Measurements from ENCODE around the gene B9D1. TPM values are rescaled to one million over a fixed set of nuclear protein-coding genes. Genes with fewer than 3 reads are reported as not detected.
A peak's percentile ranks its signal among the peaks of the same experiment; 100 is the strongest.

Gene B9D1
- total RNA-seq, 1 experiment from 2014 or later = 31.9 TPM

- TF ChIP-seq ZNF138 (CRISPR knock-in tag; conservative IDR thresholded peaks at IDR 0.05) (no peak), E2F4 (CRISPR knock-in tag; IDR thresholded peaks at IDR 0.05; ENCODE audit: borderline replicate concordance, low read depth) (no peak), CBFB (CRISPR knock-in tag; IDR thresholded peaks at IDR 0.05; ENCODE audit: low read depth) (no peak), RELA (CRISPR knock-in tag; IDR thresholded peaks at IDR 0.05; ENCODE audit: borderline replicate concordance) (no peak), FOXJ3 (CRISPR knock-in tag; IDR thresholded peaks at IDR 0.05; ENCODE audit: borderline replicate concordance) (no peak), ZNF219 (CRISPR knock-in tag; IDR thresholded peaks at IDR 0.05; ENCODE audit: borderline replicate concordance) (no peak), MAX (CRISPR knock-in tag; IDR thresholded peaks at IDR 0.05) (peak; percentile 65; the same call in 1 of the 2 replicates), ZNF317 (CRISPR knock-in tag; IDR thresholded peaks at IDR 0.05; ENCODE audit: borderline replicate concordance, low read depth) (0 out of 2 replicates have a peak, but pooled peaks have one; percentile 28), NR2C2 (CRISPR knock-in tag; IDR thresholded peaks at IDR 0.05) (no peak), ZSCAN18 (CRISPR knock-in tag; IDR thresholded peaks at IDR 0.05) (no peak), ZNF281 (CRISPR knock-in tag; IDR thresholded peaks at IDR 0.05) (0 out of 2 replicates have a peak, but pooled peaks have one; percentile 18), OVOL2 (CRISPR knock-in tag; IDR thresholded peaks at IDR 0.05; ENCODE audit: borderline replicate concordance) (no peak), ZBTB21 (CRISPR knock-in tag; IDR thresholded peaks at IDR 0.05; ENCODE audit: borderline replicate concordance) (peak; percentile 61; the same call in 1 of the 2 replicates), ETV6 (CRISPR knock-in tag; IDR thresholded peaks at IDR 0.05) (peak; percentile 67), TCF7 (CRISPR knock-in tag; IDR thresholded peaks at IDR 0.05; ENCODE audit: low read depth) (no peak), STAT6 (CRISPR knock-in tag; conservative IDR thresholded peaks at IDR 0.05; ENCODE audit: low read depth) (no peak), ZNF396 (CRISPR knock-in tag; IDR thresholded peaks at IDR 0.05; ENCODE audit: borderline replicate concordance) (no peak), ERG (CRISPR knock-in tag; IDR thresholded peaks at IDR 0.05) (no peak), EMX1 (CRISPR knock-in tag; IDR thresholded peaks at IDR 0.05) (no peak), NR3C1 (CRISPR knock-in tag; conservative IDR thresholded peaks at IDR 0.05; ENCODE audit: low read depth) (no peak), TP53 (CRISPR knock-in tag; IDR thresholded peaks at IDR 0.05) (no peak), E2F5 (CRISPR knock-in tag; IDR thresholded peaks at IDR 0.05) (peak; percentile 58; the same call in 1 of the 2 replicates), SOX15 (CRISPR knock-in tag; IDR thresholded peaks at IDR 0.05) (no peak), PRDM15 (CRISPR knock-in tag; IDR thresholded peaks at IDR 0.05) (no peak)
Observed at GRCh38 chr17:19377602-19378415, 15.3 kb upstream of the B9D1 start (continued).

All from WTC11 (cell line).